GM18517 (cell line): ENCODE measurements around the gene CAMTA2.
"Not testable (repeated sequence)": the region's sequence is repeated elsewhere in the genome, so short reads cannot be mapped to it uniquely, and the experiment has no call there.

Experiments used
- ATAC-seq: cut with Tn5 transposase; IDR thresholded peaks from one replicate; pipeline ENCODE4 v1.9.1; 2021; ENCODE audit warnings: mild to moderate bottlenecking, moderate library complexity; ENCODE audit not compliant: unreplicated experiment

Gene CAMTA2

GRCh38 chr17:4986951-4987766 is at the start of gene CAMTA2:
CAMTA2 (minus strand) TSS chr17:4987675; CDS start chr17:4986222, 1,453 bp downstream.
- peak; percentile 69 for ATAC-seq

- no peak for ATAC-seq
Measured at GRCh38 chr17:5035315-5035714, 47.8 kb upstream of the CAMTA2 start, which contains the start of gene SLC52A1. SLC52A1 (minus strand) TSS chr17:5035426; CDS start chr17:5034606, 820 bp downstream.

GRCh38 chr17:5034651-5035050 is 47.2 kb upstream of the CAMTA2 start:
- no peak for ATAC-seq

- no peak for ATAC-seq
Measured at GRCh38 chr17:5034063-5034462, 46.6 kb upstream of the CAMTA2 start.

- no peak for ATAC-seq
Measured at GRCh38 chr17:5033352-5034015, 46.0 kb upstream of the CAMTA2 start.

- ATAC-seq = no peak
Measured at GRCh38 chr17:5032865-5033264, 45.4 kb upstream of the CAMTA2 start.

- ATAC-seq = peak; percentile 51
Measured at GRCh38 chr17:5031365-5032082, 44.0 kb upstream of the CAMTA2 start.

GRCh38 chr17:5030168-5030567 is 42.7 kb upstream of the CAMTA2 start:
- not testable (repeated sequence) for ATAC-seq

GRCh38 chr17:5027916-5028315 is 40.4 kb upstream of the CAMTA2 start:
- no peak for ATAC-seq

- ATAC-seq = no peak
Measured at GRCh38 chr17:5027299-5027698, 39.8 kb upstream of the CAMTA2 start.

- ATAC-seq = no peak
Measured at GRCh38 chr17:5024604-5025003, 37.1 kb upstream of the CAMTA2 start.

- ATAC-seq = no peak
Measured at GRCh38 chr17:5023588-5024147, 36.2 kb upstream of the CAMTA2 start.

- ATAC-seq = no peak
Measured at GRCh38 chr17:5022171-5022711, 34.8 kb upstream of the CAMTA2 start.

GRCh38 chr17:5020502-5021023 is 33.1 kb upstream of the CAMTA2 start:
- ATAC-seq = no peak

- ATAC-seq = no peak
Measured at GRCh38 chr17:5019475-5019956, 32.0 kb upstream of the CAMTA2 start.

- no peak for ATAC-seq
Measured at GRCh38 chr17:5014357-5014756, 26.9 kb upstream of the CAMTA2 start.

- ATAC-seq = no peak
Measured at GRCh38 chr17:5011928-5012327, 24.5 kb upstream of the CAMTA2 start.

- ATAC-seq = no peak
Measured at GRCh38 chr17:5003214-5003867, 15.9 kb upstream of the CAMTA2 start.

- ATAC-seq = no peak
Measured at GRCh38 chr17:5002121-5002788, 14.8 kb upstream of the CAMTA2 start.
